ENCODE data around the gene STIMATE. TPM values are rescaled to one million over a fixed set of nuclear protein-coding genes. Genes with fewer than 3 reads are reported as not detected.

Gene STIMATE
- total and polyA plus RNA-seq, 12 donors = 15.4 to 42.8 (median 22.2) TPM

DNA sequence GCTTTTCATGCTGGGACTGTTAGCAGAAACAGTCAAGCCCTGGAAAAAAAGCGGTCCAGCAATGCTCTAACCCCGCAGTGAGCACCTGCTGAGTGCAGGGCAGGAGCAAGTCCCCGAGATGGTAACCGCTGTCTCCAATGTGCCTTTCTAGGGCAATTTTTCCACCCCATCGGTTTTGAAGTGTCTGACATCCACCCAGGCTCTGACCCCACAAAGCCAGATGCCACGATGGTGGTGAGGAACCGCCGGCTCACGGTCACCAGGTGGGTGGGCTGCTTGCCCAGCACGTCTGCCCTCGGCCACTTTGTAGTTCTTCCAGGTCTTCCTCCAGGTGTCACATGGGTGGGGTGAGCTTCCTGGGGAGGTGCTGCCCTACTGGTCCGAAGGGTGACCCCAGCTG, 106.0 kb downstream of the STIMATE start:
- intact Hi-C loops (cut with DNase I) = no loop called here

DNA sequence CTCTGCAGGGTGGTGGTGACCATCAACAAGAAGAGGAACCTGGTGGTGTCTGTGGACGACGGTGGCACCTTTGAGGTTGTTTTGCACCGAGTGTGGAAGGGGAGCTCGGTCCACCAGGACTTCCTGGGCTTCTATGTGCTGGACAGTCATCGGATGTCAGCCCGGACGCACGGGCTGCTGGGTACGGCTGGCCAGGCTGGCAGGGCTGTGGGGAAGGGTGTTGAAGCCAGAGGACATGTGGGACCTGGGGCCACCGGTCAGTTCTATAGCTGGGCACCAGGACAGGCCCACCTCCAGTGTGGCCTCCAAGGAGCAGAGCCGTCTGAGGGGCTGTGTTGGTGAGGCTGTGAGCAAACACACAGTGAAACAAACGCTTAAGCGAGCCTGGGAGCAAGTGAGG, 106.6 kb downstream of the STIMATE start:
- no peaks in the 10 kb centered on the region for H3K9me3 ChIP-seq (replicated peaks in 1 of 3)
- DNase-seq = no peak

More for the DNA sequence above, 106.0 kb downstream of the STIMATE start:
- DNase-seq = no peak
- TF ChIP-seq POLR2A (IDR thresholded peaks at IDR 0.05) = no peak
- TF ChIP-seq, protein P1, sequence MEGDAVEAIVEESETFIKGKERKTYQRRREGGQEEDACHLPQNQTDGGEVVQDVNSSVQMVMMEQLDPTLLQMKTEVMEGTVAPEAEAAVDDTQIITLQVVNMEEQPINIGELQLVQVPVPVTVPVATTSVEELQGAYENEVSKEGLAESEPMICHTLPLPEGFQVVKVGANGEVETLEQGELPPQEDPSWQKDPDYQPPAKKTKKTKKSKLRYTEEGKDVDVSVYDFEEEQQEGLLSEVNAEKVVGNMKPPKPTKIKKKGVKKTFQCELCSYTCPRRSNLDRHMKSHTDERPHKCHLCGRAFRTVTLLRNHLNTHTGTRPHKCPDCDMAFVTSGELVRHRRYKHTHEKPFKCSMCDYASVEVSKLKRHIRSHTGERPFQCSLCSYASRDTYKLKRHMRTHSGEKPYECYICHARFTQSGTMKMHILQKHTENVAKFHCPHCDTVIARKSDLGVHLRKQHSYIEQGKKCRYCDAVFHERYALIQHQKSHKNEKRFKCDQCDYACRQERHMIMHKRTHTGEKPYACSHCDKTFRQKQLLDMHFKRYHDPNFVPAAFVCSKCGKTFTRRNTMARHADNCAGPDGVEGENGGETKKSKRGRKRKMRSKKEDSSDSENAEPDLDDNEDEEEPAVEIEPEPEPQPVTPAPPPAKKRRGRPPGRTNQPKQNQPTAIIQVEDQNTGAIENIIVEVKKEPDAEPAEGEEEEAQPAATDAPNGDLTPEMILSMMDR (IDR thresholded peaks at IDR 0.05) = no peak
- no peak overlapping the region for H3K27ac ChIP-seq
- H3K4me1 ChIP-seq (replicated peaks in 1 of 2) = no peaks in the 10 kb centered on the region
- H3K9me3 ChIP-seq (replicated peaks in 1 of 3) = no peaks in the 10 kb centered on the region
- H3K4me3 ChIP-seq = no peak overlapping the region
- no peaks in the 10 kb centered on the region for H3K36me3 ChIP-seq (replicated peaks in 1 of 2)
- no peaks in the 10 kb centered on the region for H3K27me3 ChIP-seq
- WGBS, 4 donors = 82 to 94% (median 86%) methylated on average over 4 to 12 of the region's 12 CpGs

DNA sequence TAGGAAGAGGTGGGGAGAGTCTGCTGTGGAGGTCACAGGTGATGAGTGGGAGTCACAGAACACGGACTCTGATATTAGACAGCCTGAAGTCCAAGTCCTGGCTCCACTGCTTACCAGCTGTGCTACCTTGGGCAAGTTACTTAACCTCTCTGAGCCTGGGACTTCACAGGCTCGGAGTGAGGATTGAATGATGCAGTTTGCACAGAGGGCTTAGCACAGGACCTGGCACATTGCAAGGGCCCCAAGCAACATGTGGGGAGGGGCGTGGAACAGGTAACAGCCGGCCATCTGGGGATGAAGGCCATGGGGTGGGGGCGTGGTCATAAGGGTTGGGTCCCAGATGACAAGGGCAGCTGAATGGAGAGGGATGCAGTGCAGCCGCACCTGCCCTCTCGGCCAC, 107.0 kb downstream of the STIMATE start:
- Histone ChIP-seq H3K9me3 (replicated peaks in 1 of 3) (no peaks in the 10 kb centered on the region), H3K27ac (no peak overlapping the region), H3K4me3 (no peak overlapping the region), H3K36me3 (replicated peaks in 1 of 2) (no peaks in the 10 kb centered on the region), H3K4me1 (replicated peaks in 1 of 2) (no peaks in the 10 kb centered on the region), H3K27me3 (no peaks in the 10 kb centered on the region)
- TF ChIP-seq, protein P1 (IDR thresholded peaks at IDR 0.05) = no peak
- no peak for TF ChIP-seq POLR2A (IDR thresholded peaks at IDR 0.05)
- intact Hi-C loops (cut with DNase I) = no loop called here
- 75 to 82% (median 80%) methylated on average over 2 to 7 of the region's 7 CpGs for WGBS, 4 donors
- no peak for DNase-seq

More for the DNA sequence above, 106.6 kb downstream of the STIMATE start:
- Histone ChIP-seq H3K27ac (no peak overlapping the region), H3K4me3 (no peak overlapping the region), H3K4me1 (replicated peaks in 1 of 2) (no peaks in the 10 kb centered on the region), H3K27me3 (no peaks in the 10 kb centered on the region), H3K36me3 (replicated peaks in 1 of 2) (no peaks in the 10 kb centered on the region)
- no peak for TF ChIP-seq POLR2A (IDR thresholded peaks at IDR 0.05)
- TF ChIP-seq, protein P1 (IDR thresholded peaks at IDR 0.05) = no peak
- intact Hi-C loops (cut with DNase I) = no loop called here
- whole genome bisulfite sequencing, 4 donors = 81 to 93% (median 89%) methylated on average over 7 to 13 of the region's 13 CpGs

DNA sequence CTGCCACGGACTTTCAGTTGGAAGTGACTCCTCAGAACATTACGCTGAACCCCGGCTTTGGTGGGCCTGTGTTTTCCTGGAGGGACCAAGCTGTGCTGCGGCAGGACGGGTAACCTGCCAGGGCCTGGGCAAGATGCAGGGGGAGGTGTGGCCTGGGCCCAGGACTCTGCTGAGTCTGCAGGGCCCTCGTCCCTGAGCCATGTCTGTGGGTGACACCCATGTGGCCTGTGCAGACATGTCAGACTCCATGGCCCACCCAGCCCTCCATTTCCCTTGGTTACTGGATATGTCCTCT, 107.7 kb downstream of the STIMATE start:
- Histone ChIP-seq H3K27ac (no peak overlapping the region), H3K36me3 (replicated peaks in 1 of 2) (no peaks in the 10 kb centered on the region), H3K9me3 (replicated peaks in 1 of 3) (no peaks in the 10 kb centered on the region), H3K4me3 (no peak overlapping the region), H3K4me1 (replicated peaks in 1 of 2) (no peaks in the 10 kb centered on the region), H3K27me3 (no peaks in the 10 kb centered on the region)
- intact Hi-C loops (cut with DNase I) = no loop called here
- WGBS, 4 donors = 88 to 94% (median 91%) methylated on average over 3 to 6 of the region's 6 CpGs
- TF ChIP-seq POLR2A (IDR thresholded peaks at IDR 0.05) = no peak
- TF ChIP-seq, protein P1 (IDR thresholded peaks at IDR 0.05) = no peak
- DNase-seq = no peak

Data from adrenal gland (tissue), 12 donors.